Endothelial cell of umbilical vein (primary cell): ENCODE results near the gene ABT1. TPM values are rescaled to one million over a fixed set of nuclear protein-coding genes. Genes with fewer than 3 reads are reported as not detected.

Source experiments
- BruUV-seq: library from RNA; stranded (reverse); fragments of 400-500 nt; replicated peaks from 2 replicates; lab custom pipeline; 2021; lab: Mats Ljungman, UMichigan
- CTCF ChIA-PET: fragments of 300-600, 350-600 bp; sonication (Branson Sonifier 250); formaldehyde crosslinking; loops from one replicate; lab custom pipeline; 2021; ENCODE audit warnings: antibody characterized with exemption, inconsistent platforms; lab: Charles Lee
- POLR2A ChIA-PET: fragments of 300-600, 350-600 bp; sonication (Branson Sonifier 250); formaldehyde crosslinking; loops from one replicate; lab custom pipeline; 2021; ENCODE audit warnings: antibody characterized with exemption, inconsistent platforms; lab: Charles Lee
- DNase-seq: peaks from one replicate; pipeline ENCODE4 v3.0.0-alpha.2; 2011; ENCODE audit warnings: low read depth, low spot score
- FAIRE-seq: peaks from 2 replicates; lab custom pipeline; 2011; peaks lifted over from hg19 to GRCh38; lab: Jason Lieb, UNC
- H2AFZ ChIP-seq: 2 replicates; pipeline ENCODE4 v1.6.0; 2012; ENCODE audit warnings: low read depth, low read length, control low read depth, inconsistent platforms
- H3K27ac ChIP-seq: 2 replicates; pipeline ENCODE4 v1.5.1; 2011; ENCODE audit warnings: low read depth, mild to moderate bottlenecking, control low read depth, low read length, moderate library complexity; ENCODE audit not compliant: insufficient read depth
- H3K27me3 ChIP-seq, 2 experiments: 2 replicates each; pipeline versions ENCODE4 v1.6.0 to v1.6.1; 2011; ENCODE audit warnings: low read length in 2 of 2, mixed read lengths in 1 of 2; ENCODE audit not compliant: control insufficient read depth in 2 of 2, insufficient read depth in 2 of 2
- H3K36me3 ChIP-seq, 2 experiments: 2 replicates in 1 of 2; 3 replicates in 1 of 2; pipeline ENCODE4 v1.5.1; 2011; ENCODE audit warnings: low read length in 2 of 2, mild to moderate bottlenecking in 1 of 2, moderate library complexity in 1 of 2; ENCODE audit not compliant: control insufficient read depth in 2 of 2, insufficient read depth in 2 of 2; ENCODE audit errors: extremely low read depth in 1 of 2
- H3K4me1 ChIP-seq: 3 replicates; pipeline ENCODE4 v1.5.1; 2011; ENCODE audit warnings: mild to moderate bottlenecking, low read length; ENCODE audit not compliant: control insufficient read depth, insufficient read depth; ENCODE audit errors: extremely low read depth
- H3K4me2 ChIP-seq: 2 replicates; pipeline ENCODE4 v1.6.1; 2011; ENCODE audit warnings: low read length, control low read depth, mixed read lengths; ENCODE audit not compliant: insufficient read depth
- H3K4me3 ChIP-seq, 3 experiments: fragments of 200-600 bp in 1 of 3; sonication (generic), shearing (Covaris generic) in 1 of 3; replicated peaks in 1 of 3; 2 replicates each; pipeline ENCODE4 v1.5.1; 2011 to 2016; ENCODE audit warnings: control low read depth in 3 of 3, low read length in 3 of 3, mild to moderate bottlenecking in 2 of 3, inconsistent platforms in 1 of 3, low read depth in 1 of 3, moderate library complexity in 1 of 3; ENCODE audit not compliant: insufficient read depth in 1 of 3
- H3K79me2 ChIP-seq: 2 replicates; pipeline ENCODE4 v1.6.0; 2012; ENCODE audit warnings: low read length, inconsistent platforms; ENCODE audit not compliant: control insufficient read depth, insufficient read depth
- H3K9ac ChIP-seq: replicated peaks from 2 replicates; pipeline ENCODE3; 2011; ENCODE audit warnings: low read length, control low read depth; ENCODE audit not compliant: insufficient read depth; ENCODE audit errors: extremely low read depth
- H3K9me1 ChIP-seq: replicated peaks from 3 replicates; pipeline ENCODE4 v1.6.0; 2011; ENCODE audit warnings: mild to moderate bottlenecking, low read length; ENCODE audit not compliant: control insufficient read depth, insufficient read depth; ENCODE audit errors: extremely low read depth
- H3K9me3 ChIP-seq: replicated peaks from 2 replicates; pipeline ENCODE4 v1.5.1; 2012; ENCODE audit warnings: low read length, inconsistent platforms; ENCODE audit not compliant: control insufficient read depth, insufficient read depth
- H4K20me1 ChIP-seq: replicated peaks from 2 replicates; pipeline ENCODE3; 2011; ENCODE audit warnings: mild to moderate bottlenecking, low read length; ENCODE audit not compliant: control insufficient read depth, insufficient read depth; ENCODE audit errors: extremely low read depth
- EZH2 ChIP-seq: IDR thresholded peaks from 2 replicates; pipeline ENCODE4 v1.6.1; 2012; ENCODE audit warnings: borderline replicate concordance, low read depth, mild to moderate bottlenecking, moderate library complexity, low read length, inconsistent platforms; ENCODE audit not compliant: severe bottlenecking
- FOS ChIP-seq: IDR thresholded peaks from 2 replicates; pipeline ENCODE4 v1.6.1; 2011; ENCODE audit warnings: mild to moderate bottlenecking, low read length, moderate library complexity, borderline replicate concordance; ENCODE audit not compliant: insufficient read depth
- GATA2 ChIP-seq: IDR thresholded peaks from 2 replicates; pipeline ENCODE4 v1.7.0; 2011; ENCODE audit warnings: low read depth, mild to moderate bottlenecking, moderate library complexity, mixed read lengths, low read length; ENCODE audit not compliant: insufficient read length, insufficient read depth
- JUN ChIP-seq: IDR thresholded peaks from 2 replicates; pipeline ENCODE4 v1.6.1; 2011; ENCODE audit warnings: borderline replicate concordance, low read depth; ENCODE audit not compliant: insufficient read length, insufficient read depth
- MYC ChIP-seq: IDR thresholded peaks from one replicate; pipeline ENCODE4 v1.6.1; 2011; ENCODE audit warnings: mild to moderate bottlenecking, low read depth, low read length
- POLR2A ChIP-seq: IDR thresholded peaks from 2 replicates; pipeline ENCODE4 v1.6.1; 2012; ENCODE audit warnings: low read depth, mild to moderate bottlenecking, control low read depth, low read length
- POLR2AphosphoS5 ChIP-seq: IDR thresholded peaks from 2 replicates; pipeline ENCODE4 v1.6.1; 2012; ENCODE audit warnings: low read depth, mild to moderate bottlenecking, control low read depth, low read length, moderate library complexity; ENCODE audit not compliant: insufficient read depth
- dilution Hi-C: fragments of 300-500 bp; cut with MboI; formaldehyde crosslinking; loops from one replicate; pipeline ENCODE4 v1.15.0; 2019; ENCODE audit warnings: low sequenced_read_pairs; ENCODE audit not compliant: extremely low pct_ligation_motif_present
- intact Hi-C: fragments of 100-400 bp; cut with micrococcal nuclease; formaldehyde crosslinking; loops from one replicate; pipeline ENCODE4 v1.10.0; 2022
- polyA plus RNA-seq, 4 experiments: library from polyadenylated mRNA; depleted of rRNA in 3 of 4; stranded (reverse) in 3 of 4; unstranded in 1 of 4; fragments of >200 nt; gene quantifications; 2 replicates each; pipeline versions ENCODE4 v1.2.1 to v1.2.3, GENCODE V29; 2011 to 2012; ENCODE audit warnings: missing spikeins in 1 of 4
- total RNA-seq: library from RNA; stranded (reverse); gene quantifications from 2 replicates; pipeline ENCODE4 v1.2.3, GENCODE V29; 2021
- TF ChIP-seq, protein P1 (sequence below): IDR thresholded peaks from 2 replicates; pipeline ENCODE4 v1.6.1; 2011; ENCODE audit not compliant: insufficient read depth, insufficient read length
- TF ChIP-seq, protein P2 (sequence below), 2 donors: IDR thresholded peaks; 1 replicate in 1 of 2; 2 replicates in 1 of 2; pipeline ENCODE4 v1.5.1; 2011; ENCODE audit warnings: low read length in 2 of 2, mild to moderate bottlenecking in 2 of 2, moderate library complexity in 2 of 2, control low read depth in 1 of 2, inconsistent platforms in 1 of 2, low read depth in 1 of 2; ENCODE audit not compliant: insufficient read depth in 1 of 2; ENCODE audit errors: extremely low read depth in 1 of 2

The ABT1 gene
- total and polyA plus RNA-seq, 2 donors (not counting 3 experiments of a cell fraction or from before 2014, with no cell fraction given): 20.1 to 22.2 TPM

DNA sequence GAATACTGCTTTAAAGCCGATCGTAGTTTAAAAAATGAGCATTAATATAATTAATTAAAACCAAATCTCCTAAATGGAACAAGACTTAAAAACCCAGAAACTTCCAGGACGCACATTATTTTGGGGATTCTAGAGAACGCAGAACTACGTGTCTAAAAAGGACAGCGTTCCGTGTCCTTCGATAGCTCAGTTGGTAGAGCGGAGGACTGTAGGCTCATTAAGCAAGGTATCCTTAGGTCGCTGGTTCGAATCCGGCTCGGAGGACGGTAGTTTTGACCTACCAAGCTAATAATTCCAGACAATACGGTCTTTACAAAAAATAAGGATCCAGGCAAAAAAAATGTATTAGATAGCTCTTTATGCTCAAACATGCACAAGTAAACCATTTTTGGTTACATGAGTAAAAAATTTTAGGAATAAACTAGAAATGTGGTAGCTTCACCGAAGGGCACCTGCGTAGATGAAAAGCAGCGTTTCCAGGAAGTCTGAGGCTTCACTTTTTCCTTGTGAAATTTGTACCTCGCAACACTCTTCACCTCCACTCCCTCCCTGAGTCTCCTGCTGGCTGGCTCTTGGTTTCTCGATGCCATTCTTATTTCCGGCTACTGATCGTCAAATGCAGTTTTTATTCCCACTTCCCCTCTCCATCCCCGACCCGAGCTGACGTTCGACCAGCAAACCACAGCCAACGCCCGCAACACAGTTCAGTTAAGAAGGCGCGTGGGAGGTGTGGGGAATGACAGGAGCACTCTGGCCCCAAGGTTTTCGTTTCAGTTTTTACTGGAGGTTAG is 19.6 kb upstream of the ABT1 start:
- peaks cover 8% of the 10 kb centered on the region for H3K4me1 ChIP-seq
- peak overlapping the region; percentile 79 for H3K4me2 ChIP-seq
- H3K9ac ChIP-seq: no peak overlapping the region
- dilution Hi-C loops: no loop called here
- no peaks in the 10 kb centered on the region for H3K9me3 ChIP-seq
- H4K20me1 ChIP-seq: no peaks in the 10 kb centered on the region
- POLR2A ChIA-PET: no interaction called here
- DNase-seq (peak; percentile 54), FAIRE-seq (peak; percentile 73)
- CTCF ChIA-PET: interaction anchor here (0.7 to 14.8 kb wide), 7 partner anchors 12 to 502 kb away, joined by 3 to 359 read pairs (median 4); partner anchors contain the start of gene ABT1
- TF ChIP-seq JUN (no peak), MYC (no peak), GATA2 (no peak), FOS (no peak), POLR2AphosphoS5 (no peak), EZH2 (no peak), POLR2A (no peak)
- TF ChIP-seq, protein P1, sequence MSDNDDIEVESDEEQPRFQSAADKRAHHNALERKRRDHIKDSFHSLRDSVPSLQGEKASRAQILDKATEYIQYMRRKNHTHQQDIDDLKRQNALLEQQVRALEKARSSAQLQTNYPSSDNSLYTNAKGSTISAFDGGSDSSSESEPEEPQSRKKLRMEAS: no peak
- TF ChIP-seq, protein P2, sequence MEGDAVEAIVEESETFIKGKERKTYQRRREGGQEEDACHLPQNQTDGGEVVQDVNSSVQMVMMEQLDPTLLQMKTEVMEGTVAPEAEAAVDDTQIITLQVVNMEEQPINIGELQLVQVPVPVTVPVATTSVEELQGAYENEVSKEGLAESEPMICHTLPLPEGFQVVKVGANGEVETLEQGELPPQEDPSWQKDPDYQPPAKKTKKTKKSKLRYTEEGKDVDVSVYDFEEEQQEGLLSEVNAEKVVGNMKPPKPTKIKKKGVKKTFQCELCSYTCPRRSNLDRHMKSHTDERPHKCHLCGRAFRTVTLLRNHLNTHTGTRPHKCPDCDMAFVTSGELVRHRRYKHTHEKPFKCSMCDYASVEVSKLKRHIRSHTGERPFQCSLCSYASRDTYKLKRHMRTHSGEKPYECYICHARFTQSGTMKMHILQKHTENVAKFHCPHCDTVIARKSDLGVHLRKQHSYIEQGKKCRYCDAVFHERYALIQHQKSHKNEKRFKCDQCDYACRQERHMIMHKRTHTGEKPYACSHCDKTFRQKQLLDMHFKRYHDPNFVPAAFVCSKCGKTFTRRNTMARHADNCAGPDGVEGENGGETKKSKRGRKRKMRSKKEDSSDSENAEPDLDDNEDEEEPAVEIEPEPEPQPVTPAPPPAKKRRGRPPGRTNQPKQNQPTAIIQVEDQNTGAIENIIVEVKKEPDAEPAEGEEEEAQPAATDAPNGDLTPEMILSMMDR (IDR thresholded peaks at IDR 0.05; ENCODE audit: extremely low read depth in 1 of 2, insufficient read depth in 1 of 2, low read depth in 1 of 2, low read length in 2 of 2): no peak
- H3K4me3 ChIP-seq: peak overlapping the region; percentile 23 to 57 (median 32)
- H3K9me1 ChIP-seq: no peaks in the 10 kb centered on the region
- H3K27ac ChIP-seq: no peak overlapping the region
- BruUV-seq: no TSS peak
- peaks cover 12 to 16% of the 10 kb centered on the region in 2 experiments for H3K27me3 ChIP-seq
- H2AFZ ChIP-seq: peak overlapping the region; percentile 90
- intact Hi-C loops: loop anchor here (10.0 kb wide), 1 partner anchor 898 kb away; the partner anchor contains the start of gene ZNF184
- no peaks in the 10 kb centered on the region for H3K79me2 ChIP-seq
- no peaks in the 10 kb centered on the region for H3K36me3 ChIP-seq
